ENCODE data around the gene FBN2. TPM values are rescaled to one million over a fixed set of nuclear protein-coding genes. Genes with fewer than 3 reads are reported as not detected.

The FBN2 gene
- total and polyA plus RNA-seq, 7 donors = 0.23 to 2.0 (median 0.51) TPM; not detected in 1

DNA sequence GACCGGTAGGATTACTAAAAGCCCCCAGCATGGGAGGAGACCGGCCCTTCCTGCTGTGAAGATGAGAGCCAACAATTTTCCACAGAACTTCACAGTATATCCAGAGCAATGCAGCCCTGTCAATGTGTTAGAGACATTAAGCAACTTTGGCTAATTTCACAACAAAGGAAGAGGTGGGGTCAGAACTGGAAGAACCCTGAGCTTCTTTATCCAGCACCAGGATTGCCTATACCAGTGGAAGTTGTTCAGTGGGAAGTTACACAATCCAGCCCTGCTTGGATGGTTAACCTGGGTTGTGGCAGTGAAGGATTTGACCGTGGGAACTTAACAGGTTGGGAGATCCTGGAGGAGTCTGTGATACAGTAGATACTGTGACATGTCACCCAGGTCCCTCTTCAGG, 197.0 kb downstream of the FBN2 start:
- peaks cover 0 to 6% (median under 1%) of the 10 kb centered on the region in 4 donors for H3K4me1 ChIP-seq
- H3K9me3 ChIP-seq = no peaks in the 10 kb centered on the region
- intact Hi-C loops (cut with DNase I) = no loop called here
- H3K4me3 ChIP-seq = no peak overlapping the region
- H3K27me3 ChIP-seq = no peaks in the 10 kb centered on the region
- H3K27ac ChIP-seq = no peak overlapping the region
- DNase-seq = no peak
- no peaks in the 10 kb centered on the region for H3K36me3 ChIP-seq
- 81 to 90% methylated on average over 3 of the region's 3 CpGs for WGBS, 2 donors
- no peak for TF ChIP-seq POLR2AphosphoS5 (IDR thresholded peaks at IDR 0.05)
- TF ChIP-seq, protein P1, sequence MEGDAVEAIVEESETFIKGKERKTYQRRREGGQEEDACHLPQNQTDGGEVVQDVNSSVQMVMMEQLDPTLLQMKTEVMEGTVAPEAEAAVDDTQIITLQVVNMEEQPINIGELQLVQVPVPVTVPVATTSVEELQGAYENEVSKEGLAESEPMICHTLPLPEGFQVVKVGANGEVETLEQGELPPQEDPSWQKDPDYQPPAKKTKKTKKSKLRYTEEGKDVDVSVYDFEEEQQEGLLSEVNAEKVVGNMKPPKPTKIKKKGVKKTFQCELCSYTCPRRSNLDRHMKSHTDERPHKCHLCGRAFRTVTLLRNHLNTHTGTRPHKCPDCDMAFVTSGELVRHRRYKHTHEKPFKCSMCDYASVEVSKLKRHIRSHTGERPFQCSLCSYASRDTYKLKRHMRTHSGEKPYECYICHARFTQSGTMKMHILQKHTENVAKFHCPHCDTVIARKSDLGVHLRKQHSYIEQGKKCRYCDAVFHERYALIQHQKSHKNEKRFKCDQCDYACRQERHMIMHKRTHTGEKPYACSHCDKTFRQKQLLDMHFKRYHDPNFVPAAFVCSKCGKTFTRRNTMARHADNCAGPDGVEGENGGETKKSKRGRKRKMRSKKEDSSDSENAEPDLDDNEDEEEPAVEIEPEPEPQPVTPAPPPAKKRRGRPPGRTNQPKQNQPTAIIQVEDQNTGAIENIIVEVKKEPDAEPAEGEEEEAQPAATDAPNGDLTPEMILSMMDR (IDR thresholded peaks at IDR 0.05) = no peak
- TF ChIP-seq POLR2A (IDR thresholded peaks at IDR 0.05) = no peak
- TF ChIP-seq EP300 (IDR thresholded peaks at IDR 0.05) = no peak

- intact Hi-C loops (cut with DNase I) = no loop called here
- Histone ChIP-seq H3K4me1 (peaks cover 0 to 2% (median 0%) of the 10 kb centered on the region in 4 donors), H3K27ac (no peak overlapping the region), H3K4me3 (no peak overlapping the region), H3K27me3 (no peaks in the 10 kb centered on the region), H3K36me3 (no peaks in the 10 kb centered on the region), H3K9me3 (no peaks in the 10 kb centered on the region)
- TF ChIP-seq EP300 (IDR thresholded peaks at IDR 0.05) (no peak), POLR2A (IDR thresholded peaks at IDR 0.05) (no peak), POLR2AphosphoS5 (IDR thresholded peaks at IDR 0.05) (no peak)
- TF ChIP-seq, protein P1 (IDR thresholded peaks at IDR 0.05) = no peak
- 90 to 94% methylated on average over 2 of the region's 2 CpGs for WGBS, 2 donors
- no peak for DNase-seq
These were observed 197.4 kb downstream of the FBN2 start for GRCh38 chr5:128340648-128341047.

DNA sequence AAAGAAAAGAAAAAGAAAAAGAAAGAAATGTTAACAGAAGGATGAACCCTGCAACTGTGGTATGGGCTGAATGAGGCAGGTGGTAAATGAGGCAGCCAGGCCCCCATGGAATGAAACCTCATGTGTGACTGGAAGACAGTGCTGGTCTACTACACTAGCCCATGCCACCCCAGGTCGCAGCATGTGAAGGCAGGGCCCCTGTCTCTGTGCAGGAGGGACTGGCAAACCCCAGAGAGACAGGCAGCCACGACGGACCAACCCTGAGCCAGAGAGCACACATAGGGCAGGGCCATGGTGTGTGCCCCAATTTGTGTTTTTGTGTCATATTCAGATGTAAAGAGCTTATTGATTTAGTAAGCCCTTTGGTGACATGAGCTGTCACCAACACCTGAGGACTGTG, 198.5 kb downstream of the FBN2 start:
- Histone ChIP-seq H3K9me3 (no peaks in the 10 kb centered on the region), H3K27me3 (no peaks in the 10 kb centered on the region), H3K4me3 (no peak overlapping the region), H3K36me3 (no peaks in the 10 kb centered on the region), H3K27ac (no peak overlapping the region), H3K4me1 (no peaks in the 10 kb centered on the region)
- no peak for DNase-seq
- no peak for TF ChIP-seq POLR2A (IDR thresholded peaks at IDR 0.05)
- no peak for TF ChIP-seq POLR2AphosphoS5 (IDR thresholded peaks at IDR 0.05)
- intact Hi-C loops (cut with DNase I) = no loop called here
- WGBS, 2 donors = 82 to 89% methylated on average over 3 of the region's 3 CpGs

GRCh38 chr5:128338649-128339048, 199.4 kb downstream of the FBN2 start:
- Histone ChIP-seq H3K36me3 (no peaks in the 10 kb centered on the region), H3K9me3 (no peaks in the 10 kb centered on the region), H3K27ac (no peak overlapping the region), H3K27me3 (no peaks in the 10 kb centered on the region), H3K4me3 (no peak overlapping the region), H3K4me1 (no peaks in the 10 kb centered on the region)
- no peak for DNase-seq
- 93 to 94% methylated on average over 12 of the region's 12 CpGs for WGBS, 2 donors
- TF ChIP-seq POLR2AphosphoS5 (IDR thresholded peaks at IDR 0.05) (no peak), POLR2A (IDR thresholded peaks at IDR 0.05) (no peak), EP300 (IDR thresholded peaks at IDR 0.05) (no peak)
- TF ChIP-seq, protein P1 (IDR thresholded peaks at IDR 0.05) = no peak
- intact Hi-C loops (cut with DNase I) = no loop called here

- DNase-seq = no peak
- no peaks in the 10 kb centered on the region for H3K4me1 ChIP-seq
- no peaks in the 10 kb centered on the region for H3K36me3 ChIP-seq
- H3K27me3 ChIP-seq = no peaks in the 10 kb centered on the region
- TF ChIP-seq, protein P1 (IDR thresholded peaks at IDR 0.05) = no peak
- 80 to 87% methylated on average over 3 of the region's 3 CpGs for WGBS, 2 donors
- no peak overlapping the region for H3K4me3 ChIP-seq
- no peaks in the 10 kb centered on the region for H3K9me3 ChIP-seq
- intact Hi-C loops (cut with DNase I) = no loop called here
- no peak overlapping the region for H3K27ac ChIP-seq
These were observed 202.7 kb downstream of the FBN2 start for GRCh38 chr5:128335339-128335738.
